DND-41 (cell line): ENCODE data around the gene IDH2.

Experiments
- ATAC-seq: fragments of 200-7000 bp; cut with Tn5 transposase; 3 replicates; pipeline ENCODE4 v1.9.1; 2021; ENCODE audit warnings: low read depth; ENCODE audit not compliant: insufficient read depth
- DNase-seq: peaks from one replicate; pipeline ENCODE4 v3.0.0-alpha.2; 2020
- H2AFZ ChIP-seq: 2 replicates; pipeline ENCODE4 v1.6.0; 2012; ENCODE audit warnings: low read depth, low read length
- H3K27ac ChIP-seq: 2 replicates; pipeline ENCODE4 v1.5.1; 2012; ENCODE audit warnings: low read length, inconsistent platforms
- H3K27me3 ChIP-seq: fragments of 200-600 bp; sonication (generic); 2 replicates; pipeline ENCODE4 v1.6.0; 2012; ENCODE audit warnings: low read length, mild to moderate bottlenecking, inconsistent platforms; ENCODE audit not compliant: insufficient read depth, poor library complexity
- H3K36me3 ChIP-seq: 2 replicates; pipeline ENCODE4 v1.5.1; 2012; ENCODE audit warnings: low read length, inconsistent platforms; ENCODE audit not compliant: insufficient read depth
- H3K4me1 ChIP-seq: 2 replicates; pipeline ENCODE4 v1.5.1; 2012; ENCODE audit warnings: mild to moderate bottlenecking, low read length; ENCODE audit not compliant: insufficient read depth
- H3K4me2 ChIP-seq: 2 replicates; pipeline ENCODE4 v1.6.0; 2012; ENCODE audit warnings: mild to moderate bottlenecking, moderate library complexity, low read length, inconsistent platforms; ENCODE audit not compliant: insufficient read depth
- H3K4me3 ChIP-seq, 2 experiments: fragments of 200-600 bp in 1 of 2; shearing (Covaris generic) in 1 of 2; 2 replicates each; pipeline ENCODE4 v1.5.1; 2012 to 2016; ENCODE audit warnings: inconsistent platforms in 2 of 2, low read length in 2 of 2, mild to moderate bottlenecking in 2 of 2, low read depth in 1 of 2, moderate library complexity in 1 of 2
- H3K79me2 ChIP-seq: 2 replicates; pipeline ENCODE4 v1.6.0; 2012; ENCODE audit warnings: low read length, inconsistent platforms; ENCODE audit not compliant: insufficient read depth
- H3K9ac ChIP-seq: 2 replicates; pipeline ENCODE4 v1.6.0; 2012; ENCODE audit warnings: low read depth, mild to moderate bottlenecking, inconsistent platforms, low read length, moderate library complexity
- H3K9me3 ChIP-seq: 2 replicates; pipeline ENCODE4 v1.5.1; 2012; ENCODE audit warnings: low read length, moderate library complexity, mild to moderate bottlenecking, inconsistent platforms; ENCODE audit not compliant: insufficient read depth, severe bottlenecking
- H4K20me1 ChIP-seq: 2 replicates; pipeline ENCODE4 v1.6.0; 2012; ENCODE audit warnings: low read length; ENCODE audit not compliant: insufficient read depth
- EZH2 ChIP-seq: IDR thresholded peaks from 3 replicates; pipeline ENCODE4 v1.6.1; 2012; ENCODE audit warnings: borderline replicate concordance, low read depth, mild to moderate bottlenecking, moderate library complexity, low read length, inconsistent platforms; ENCODE audit not compliant: severe bottlenecking
- TF ChIP-seq, protein P1 (sequence below): IDR thresholded peaks from 2 replicates; pipeline ENCODE4 v1.5.1; 2012; ENCODE audit warnings: borderline replicate concordance, low read length, moderate library complexity, mild to moderate bottlenecking; ENCODE audit not compliant: poor library complexity, severe bottlenecking; ENCODE audit errors: extremely low read depth

Gene IDH2

DNA sequence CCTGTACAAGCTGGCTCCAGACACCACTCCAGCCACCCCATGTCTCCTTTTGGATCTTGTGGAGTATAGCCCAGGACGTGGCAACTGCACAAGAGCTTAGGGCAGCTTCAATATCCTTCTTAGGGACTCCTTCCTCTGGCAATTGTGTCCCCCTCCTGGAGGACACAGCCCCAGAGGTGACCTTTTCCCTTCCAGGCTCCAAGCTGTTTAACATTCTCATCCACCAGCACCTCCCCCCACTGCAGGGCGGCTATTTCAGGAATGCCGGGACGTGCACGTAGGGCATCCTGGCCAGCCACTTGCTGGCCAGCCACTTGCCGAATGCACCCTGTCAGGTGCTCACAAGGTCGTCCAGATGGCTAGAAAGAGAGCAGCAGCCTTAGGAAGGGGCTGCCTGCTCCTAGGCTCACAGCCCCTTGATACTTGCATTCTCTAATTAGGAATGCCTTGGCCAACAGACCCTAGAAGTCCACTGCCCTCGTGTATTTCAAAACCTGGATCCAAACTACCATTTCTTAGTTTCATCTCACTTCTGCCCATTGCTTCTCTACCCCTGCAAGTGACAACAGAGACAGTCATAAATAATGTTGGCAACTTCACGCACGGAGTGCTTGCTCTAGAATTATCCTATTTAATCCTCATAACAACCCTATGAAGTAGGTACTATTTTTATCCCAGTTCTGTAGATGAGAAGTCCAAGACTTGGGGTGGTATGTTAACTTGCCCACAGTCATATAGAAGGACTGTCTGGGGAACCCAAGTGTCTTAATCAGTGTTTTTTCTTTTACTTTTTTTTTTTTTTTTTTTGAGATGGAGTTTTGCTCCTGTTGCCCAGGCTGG is 24.5 kb upstream of the IDH2 start:
- no peaks in the 10 kb centered on the region for H4K20me1 ChIP-seq
- H3K36me3 ChIP-seq = no peaks in the 10 kb centered on the region
- no peaks in the 10 kb centered on the region for H3K4me1 ChIP-seq
- ATAC-seq = no peak
- H3K27me3 ChIP-seq = no peaks in the 10 kb centered on the region
- H3K4me2 ChIP-seq = no peak overlapping the region
- no peak overlapping the region for H2AFZ ChIP-seq
- H3K9ac ChIP-seq = no peak overlapping the region
- H3K79me2 ChIP-seq = no peaks in the 10 kb centered on the region
- no peaks in the 10 kb centered on the region for H3K9me3 ChIP-seq
- DNase-seq = no peak
- TF ChIP-seq, protein P1, sequence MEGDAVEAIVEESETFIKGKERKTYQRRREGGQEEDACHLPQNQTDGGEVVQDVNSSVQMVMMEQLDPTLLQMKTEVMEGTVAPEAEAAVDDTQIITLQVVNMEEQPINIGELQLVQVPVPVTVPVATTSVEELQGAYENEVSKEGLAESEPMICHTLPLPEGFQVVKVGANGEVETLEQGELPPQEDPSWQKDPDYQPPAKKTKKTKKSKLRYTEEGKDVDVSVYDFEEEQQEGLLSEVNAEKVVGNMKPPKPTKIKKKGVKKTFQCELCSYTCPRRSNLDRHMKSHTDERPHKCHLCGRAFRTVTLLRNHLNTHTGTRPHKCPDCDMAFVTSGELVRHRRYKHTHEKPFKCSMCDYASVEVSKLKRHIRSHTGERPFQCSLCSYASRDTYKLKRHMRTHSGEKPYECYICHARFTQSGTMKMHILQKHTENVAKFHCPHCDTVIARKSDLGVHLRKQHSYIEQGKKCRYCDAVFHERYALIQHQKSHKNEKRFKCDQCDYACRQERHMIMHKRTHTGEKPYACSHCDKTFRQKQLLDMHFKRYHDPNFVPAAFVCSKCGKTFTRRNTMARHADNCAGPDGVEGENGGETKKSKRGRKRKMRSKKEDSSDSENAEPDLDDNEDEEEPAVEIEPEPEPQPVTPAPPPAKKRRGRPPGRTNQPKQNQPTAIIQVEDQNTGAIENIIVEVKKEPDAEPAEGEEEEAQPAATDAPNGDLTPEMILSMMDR = no peak
- TF ChIP-seq EZH2 = no peak
- no peak overlapping the region for H3K27ac ChIP-seq
- no peak overlapping the region for H3K4me3 ChIP-seq

DNA sequence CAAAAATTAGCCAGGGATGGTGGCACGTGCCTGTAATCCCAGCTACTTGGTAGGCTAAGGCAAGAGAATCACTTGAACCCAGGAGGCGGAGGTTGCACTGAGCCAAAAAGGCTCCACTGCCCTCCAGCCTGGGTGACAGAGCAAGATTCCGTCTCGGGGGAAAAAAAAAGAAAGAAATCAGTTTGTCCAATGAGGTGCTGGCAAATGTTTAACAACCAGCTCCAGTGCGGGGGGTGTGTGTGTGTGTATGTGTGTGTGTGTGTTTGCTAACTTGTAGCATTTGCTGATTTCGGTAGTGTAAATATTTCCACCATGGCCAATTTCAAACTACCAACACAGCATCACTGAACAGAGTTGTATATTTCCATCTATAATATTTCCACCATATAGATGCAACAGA is 23.8 kb upstream of the IDH2 start:
- H3K4me1 ChIP-seq = no peaks in the 10 kb centered on the region
- no peaks in the 10 kb centered on the region for H3K79me2 ChIP-seq
- DNase-seq (no peak), ATAC-seq (no peak)
- no peaks in the 10 kb centered on the region for H3K27me3 ChIP-seq
- H4K20me1 ChIP-seq = no peaks in the 10 kb centered on the region
- no peak overlapping the region for H2AFZ ChIP-seq
- H3K9ac ChIP-seq = no peak overlapping the region
- no peak overlapping the region for H3K27ac ChIP-seq
- H3K36me3 ChIP-seq = no peaks in the 10 kb centered on the region
- no peak overlapping the region for H3K4me2 ChIP-seq
- no peaks in the 10 kb centered on the region for H3K9me3 ChIP-seq
- no peak for TF ChIP-seq EZH2
- H3K4me3 ChIP-seq = no peak overlapping the region

DNA sequence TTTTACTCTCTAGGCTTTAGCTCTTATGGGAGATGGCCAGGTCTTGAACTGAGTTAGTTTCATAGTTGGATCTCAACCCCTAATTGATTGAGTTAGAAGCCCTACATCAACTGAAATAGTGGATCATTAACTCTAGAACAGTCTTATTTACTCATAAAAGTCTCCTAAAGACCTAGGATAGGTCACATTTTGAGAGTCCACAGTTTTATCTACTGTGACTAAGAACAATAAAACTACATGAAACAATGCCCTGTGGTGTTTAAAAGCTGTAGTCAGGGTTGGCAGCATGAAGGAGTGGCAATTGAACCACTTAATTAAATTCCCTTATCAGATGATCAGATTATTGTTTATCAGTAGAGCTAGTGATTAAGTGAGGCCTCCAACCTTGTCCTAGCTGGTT is 22.2 kb upstream of the IDH2 start:
- TF ChIP-seq EZH2 = no peak
- TF ChIP-seq, protein P1 = no peak
- H3K4me3 ChIP-seq = no peak overlapping the region

DNA sequence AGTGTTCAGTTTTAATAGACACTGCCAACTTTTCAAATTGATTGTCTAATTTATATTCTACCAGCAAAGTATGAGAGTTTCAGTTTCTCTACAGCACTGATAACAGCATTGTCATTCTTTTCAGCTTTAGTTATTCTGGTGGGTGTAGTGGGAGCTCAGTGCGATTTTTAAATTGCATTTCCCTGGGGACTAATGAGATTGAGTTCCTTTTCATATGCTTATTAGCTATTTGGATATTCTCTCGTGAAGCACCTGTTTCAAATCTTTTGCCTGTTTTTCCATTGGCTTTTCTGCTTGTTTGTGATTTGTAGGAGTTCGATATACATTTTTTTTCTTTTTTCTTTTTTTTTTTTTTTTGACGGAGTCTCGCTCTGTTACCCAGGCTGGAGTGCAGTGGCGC is 18.8 kb upstream of the IDH2 start:
- no peak overlapping the region for H3K4me3 ChIP-seq
- H3K9me3 ChIP-seq = no peaks in the 10 kb centered on the region
- no peak for ATAC-seq
- no peak overlapping the region for H3K4me2 ChIP-seq
- H3K79me2 ChIP-seq = no peaks in the 10 kb centered on the region
- H2AFZ ChIP-seq = no peak overlapping the region
- no peaks in the 10 kb centered on the region for H4K20me1 ChIP-seq
- H3K27me3 ChIP-seq = no peaks in the 10 kb centered on the region
- DNase-seq = no peak
- TF ChIP-seq EZH2 = no peak
- TF ChIP-seq, protein P1 = no peak
- H3K4me1 ChIP-seq = no peaks in the 10 kb centered on the region
- H3K27ac ChIP-seq = no peak overlapping the region
- H3K9ac ChIP-seq = no peak overlapping the region
- H3K36me3 ChIP-seq = no peaks in the 10 kb centered on the region

More for the DNA sequence above, 22.2 kb upstream of the IDH2 start:
- no peak overlapping the region for H3K27ac ChIP-seq
- H3K27me3 ChIP-seq = no peaks in the 10 kb centered on the region
- ATAC-seq = no peak
- no peak overlapping the region for H3K4me2 ChIP-seq
- DNase-seq = no peak
- H3K79me2 ChIP-seq = no peaks in the 10 kb centered on the region
- no peaks in the 10 kb centered on the region for H3K9me3 ChIP-seq
- H3K4me1 ChIP-seq = no peaks in the 10 kb centered on the region
- no peaks in the 10 kb centered on the region for H4K20me1 ChIP-seq
- no peak overlapping the region for H3K9ac ChIP-seq
- H3K36me3 ChIP-seq = no peaks in the 10 kb centered on the region
- no peak overlapping the region for H2AFZ ChIP-seq
